ENCODE measurements around the gene ARMC2.

Gene ARMC2

DNA sequence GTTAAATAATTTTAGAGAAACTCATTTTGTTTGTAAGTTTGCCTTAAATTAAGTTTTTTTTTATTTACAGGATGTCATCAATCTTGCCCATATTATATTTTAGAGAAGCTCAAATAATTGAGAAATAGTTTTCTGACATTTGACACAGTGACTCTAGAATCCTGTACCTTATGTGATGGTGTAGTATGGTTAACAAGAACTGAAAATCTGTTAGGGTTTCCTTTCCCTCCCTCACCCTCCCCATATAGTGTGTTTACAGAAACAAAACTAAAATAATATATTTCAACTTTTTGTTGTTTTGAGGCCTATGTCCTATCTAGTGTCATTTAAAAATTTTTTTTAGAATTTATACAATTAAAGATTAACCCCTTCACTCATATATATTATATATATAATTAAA is 154.7 kb downstream of the ARMC2 start:
- H3K4me3 ChIP-seq (ENCODE audit: extremely low read depth, insufficient read depth, low read length, poor library complexity, severe bottlenecking): no peak overlapping the region
- peaks cover 6% of the 10 kb centered on the region for H3K4me1 ChIP-seq (ENCODE audit: control insufficient read depth, insufficient read depth, low read length, poor library complexity, severe bottlenecking)
- H3K9me3 ChIP-seq (ENCODE audit: control insufficient read depth, low read length): no peaks in the 10 kb centered on the region
- H3K36me3 ChIP-seq (ENCODE audit: control insufficient read depth, insufficient read depth, low read length): peaks cover 24% of the 10 kb centered on the region
- no peak overlapping the region for H3K27ac ChIP-seq (ENCODE audit: low read depth, low read length, severe bottlenecking)

DNA sequence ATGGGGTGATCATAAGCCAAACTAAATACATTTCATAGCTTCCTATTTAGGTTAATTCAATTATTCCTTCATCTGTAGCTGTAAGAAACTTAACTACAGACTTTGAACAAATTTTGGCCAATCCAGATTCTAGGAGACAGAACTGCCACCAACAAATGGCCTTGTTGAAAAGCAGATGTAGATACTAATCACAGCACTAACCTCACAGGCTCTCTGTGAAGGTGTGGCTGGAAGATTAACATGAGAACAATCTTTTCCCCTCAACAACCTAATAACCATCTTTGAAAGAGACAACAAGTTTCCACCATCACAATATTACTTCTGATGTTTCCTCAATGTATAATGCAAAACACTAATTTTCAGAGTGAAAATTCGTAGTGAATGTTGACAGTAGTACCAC is 158.6 kb downstream of the ARMC2 start:
- H3K27ac ChIP-seq (ENCODE audit: low read depth, low read length, severe bottlenecking): no peak overlapping the region
- no peaks in the 10 kb centered on the region for H3K36me3 ChIP-seq (ENCODE audit: control insufficient read depth, insufficient read depth, low read length)
- H3K9me3 ChIP-seq (ENCODE audit: control insufficient read depth, low read length): no peaks in the 10 kb centered on the region
- peaks cover 6% of the 10 kb centered on the region for H3K4me1 ChIP-seq (ENCODE audit: control insufficient read depth, insufficient read depth, low read length, poor library complexity, severe bottlenecking)
- WGBS, 2 experiments (ENCODE audit: insufficient coverage in 2 of 2): no CpG with 5 or more reads among the region's 1 CpG
- H3K4me3 ChIP-seq (ENCODE audit: extremely low read depth, insufficient read depth, low read length, poor library complexity, severe bottlenecking): no peak overlapping the region

DNA sequence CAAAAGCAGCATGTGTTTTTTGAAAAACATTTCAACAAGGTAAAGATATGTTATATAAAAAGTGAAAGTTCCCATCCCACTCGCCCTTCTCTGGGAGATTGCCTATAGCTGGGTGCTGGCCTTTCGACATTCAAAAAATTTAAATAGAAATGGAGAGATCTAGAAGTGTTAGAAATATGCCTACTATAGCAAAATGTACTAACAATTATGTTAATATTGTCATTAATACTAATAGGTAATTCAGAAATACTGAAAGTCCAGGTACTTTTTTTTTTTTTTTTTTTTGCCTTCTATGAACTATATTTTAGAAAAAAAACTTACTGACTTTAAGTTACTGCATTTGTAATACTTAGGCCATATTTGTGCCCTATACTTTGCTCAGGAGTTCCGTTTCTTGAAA is 159.3 kb downstream of the ARMC2 start:
- WGBS, 2 experiments (ENCODE audit: insufficient coverage in 2 of 2): no CpG with 5 or more reads among the region's 3 CpGs
- Histone ChIP-seq H3K4me3 (ENCODE audit: extremely low read depth, insufficient read depth, low read length, poor library complexity, severe bottlenecking) (peak overlapping the region; percentile 92), H3K27ac (ENCODE audit: low read depth, low read length, severe bottlenecking) (no peak overlapping the region)

DNA sequence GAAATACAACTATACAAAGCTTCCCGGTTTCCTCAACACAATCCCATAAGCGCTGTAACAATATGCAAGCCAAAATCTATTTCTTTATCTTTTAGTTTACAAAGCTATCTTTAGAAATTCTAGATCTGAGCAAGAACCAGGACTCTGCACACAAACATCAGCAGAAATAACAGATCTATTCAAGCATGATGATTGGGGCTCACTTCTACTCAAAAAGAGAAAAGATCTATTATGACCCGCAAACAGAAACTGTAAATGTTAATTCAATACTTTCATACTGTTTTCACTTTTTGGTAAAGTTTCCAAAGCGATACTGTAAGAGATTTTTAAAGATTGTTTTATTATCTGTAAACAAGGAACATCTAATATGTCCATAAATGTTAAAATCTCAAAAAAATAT is 159.8 kb downstream of the ARMC2 start:
- no peak overlapping the region for H3K27ac ChIP-seq (ENCODE audit: low read depth, low read length, severe bottlenecking)
- H3K4me1 ChIP-seq (ENCODE audit: control insufficient read depth, insufficient read depth, low read length, poor library complexity, severe bottlenecking): peaks cover 6% of the 10 kb centered on the region
- no peaks in the 10 kb centered on the region for H3K36me3 ChIP-seq (ENCODE audit: control insufficient read depth, insufficient read depth, low read length)
- H3K9me3 ChIP-seq (ENCODE audit: control insufficient read depth, low read length): no peaks in the 10 kb centered on the region
- 93 to 100% methylated on average over 1 to 2 of the region's 4 CpGs for WGBS, 2 experiments (ENCODE audit: insufficient coverage in 2 of 2)
- peak overlapping the region; percentile 92 for H3K4me3 ChIP-seq (ENCODE audit: extremely low read depth, insufficient read depth, low read length, poor library complexity, severe bottlenecking)

More for the DNA sequence above, 159.3 kb downstream of the ARMC2 start:
- Histone ChIP-seq H3K9me3 (ENCODE audit: control insufficient read depth, low read length) (no peaks in the 10 kb centered on the region), H3K36me3 (ENCODE audit: control insufficient read depth, insufficient read depth, low read length) (no peaks in the 10 kb centered on the region), H3K4me1 (ENCODE audit: control insufficient read depth, insufficient read depth, low read length, poor library complexity, severe bottlenecking) (peaks cover 6% of the 10 kb centered on the region)

DNA sequence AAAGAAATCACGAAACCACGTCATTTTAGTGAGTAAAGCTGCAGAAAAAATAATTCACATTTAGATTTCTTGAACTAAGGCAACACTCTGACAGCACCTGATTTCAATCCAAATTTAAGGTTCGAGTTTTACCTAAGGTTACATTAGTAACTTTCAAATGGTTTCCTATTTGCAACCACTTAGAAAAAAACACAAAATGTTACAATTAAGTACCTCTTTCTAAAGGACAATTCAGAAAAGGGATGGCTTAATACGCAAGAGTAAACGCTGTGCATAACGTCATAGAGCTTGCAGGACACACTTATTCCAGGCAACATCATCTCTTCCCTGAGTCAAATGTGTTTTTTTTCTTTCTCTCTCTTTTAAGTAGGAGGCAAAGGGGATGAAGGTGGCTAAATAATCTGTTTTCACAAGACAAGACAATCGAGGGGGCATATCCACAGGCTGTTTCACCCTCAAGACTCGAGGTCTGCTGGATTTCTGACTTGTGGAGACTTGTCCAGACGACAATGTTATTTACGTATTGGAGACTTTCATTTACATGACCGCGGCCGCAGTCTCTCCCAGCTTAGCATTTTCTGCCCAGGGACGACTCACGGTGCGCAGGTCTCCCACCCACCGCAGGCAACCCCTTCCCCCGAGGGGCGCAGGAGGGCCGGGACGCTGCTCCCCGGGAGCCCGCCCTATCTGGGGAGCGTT is 160.5 kb downstream of the ARMC2 start:
- H3K4me3 ChIP-seq (ENCODE audit: extremely low read depth, insufficient read depth, low read length, poor library complexity, severe bottlenecking): peak overlapping the region; percentile 92
- peaks cover 6% of the 10 kb centered on the region for H3K4me1 ChIP-seq (ENCODE audit: control insufficient read depth, insufficient read depth, low read length, poor library complexity, severe bottlenecking)
- peak overlapping the region; percentile 45 for H3K27ac ChIP-seq (ENCODE audit: low read depth, low read length, severe bottlenecking)
- 1 to 5% methylated on average over 17 to 22 of the region's 24 CpGs for WGBS, 2 experiments (ENCODE audit: insufficient coverage in 2 of 2)
- H3K36me3 ChIP-seq (ENCODE audit: control insufficient read depth, insufficient read depth, low read length): no peaks in the 10 kb centered on the region
- no peaks in the 10 kb centered on the region for H3K9me3 ChIP-seq (ENCODE audit: control insufficient read depth, low read length)

DNA sequence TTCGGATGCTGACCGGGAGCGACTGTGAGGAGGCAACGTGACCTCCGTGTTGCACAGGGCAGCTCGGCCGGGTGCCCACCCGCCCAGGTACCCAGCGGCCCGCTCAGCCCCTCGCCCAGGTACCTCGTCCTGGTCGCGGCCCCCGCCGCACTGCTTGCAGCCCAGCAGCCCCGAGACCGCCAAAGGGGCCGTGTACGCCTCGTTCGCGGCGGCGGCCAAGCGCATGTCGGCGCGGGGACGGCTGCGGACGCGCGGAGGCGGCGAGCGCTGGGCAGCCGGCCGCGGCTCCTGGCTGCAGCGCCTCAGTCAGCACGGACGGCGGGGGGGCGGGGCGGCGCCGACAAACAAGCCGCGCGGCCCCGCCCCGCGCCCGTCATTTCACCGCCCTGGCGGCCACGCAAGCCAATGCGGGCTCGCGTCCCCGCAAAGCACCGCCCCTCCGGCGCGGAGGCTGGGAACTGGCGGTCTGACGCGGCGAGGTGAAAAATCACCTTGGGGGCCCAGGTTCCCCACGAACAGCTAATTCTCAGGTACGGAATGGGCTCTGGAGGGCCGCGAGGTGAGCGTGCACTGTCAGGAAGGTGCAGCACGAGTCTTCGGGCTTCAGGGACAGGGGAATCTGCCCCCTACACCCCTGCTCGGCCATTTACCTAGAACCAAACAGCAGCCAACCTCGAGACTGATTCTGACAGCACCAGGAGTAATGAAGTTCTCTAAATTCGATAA is 161.2 kb downstream of the ARMC2 start:
- H3K4me3 ChIP-seq (ENCODE audit: extremely low read depth, insufficient read depth, low read length, poor library complexity, severe bottlenecking): peak overlapping the region; percentile 92
- H3K4me1 ChIP-seq (ENCODE audit: control insufficient read depth, insufficient read depth, low read length, poor library complexity, severe bottlenecking): peaks cover 6% of the 10 kb centered on the region
- no peaks in the 10 kb centered on the region for H3K36me3 ChIP-seq (ENCODE audit: control insufficient read depth, insufficient read depth, low read length)
- H3K9me3 ChIP-seq (ENCODE audit: control insufficient read depth, low read length): no peaks in the 10 kb centered on the region
- WGBS, 2 experiments (ENCODE audit: insufficient coverage in 2 of 2): 0% methylated on average over 59 to 77 of the region's 80 CpGs
- peak overlapping the region; percentile 45 for H3K27ac ChIP-seq (ENCODE audit: low read depth, low read length, severe bottlenecking)

DNA sequence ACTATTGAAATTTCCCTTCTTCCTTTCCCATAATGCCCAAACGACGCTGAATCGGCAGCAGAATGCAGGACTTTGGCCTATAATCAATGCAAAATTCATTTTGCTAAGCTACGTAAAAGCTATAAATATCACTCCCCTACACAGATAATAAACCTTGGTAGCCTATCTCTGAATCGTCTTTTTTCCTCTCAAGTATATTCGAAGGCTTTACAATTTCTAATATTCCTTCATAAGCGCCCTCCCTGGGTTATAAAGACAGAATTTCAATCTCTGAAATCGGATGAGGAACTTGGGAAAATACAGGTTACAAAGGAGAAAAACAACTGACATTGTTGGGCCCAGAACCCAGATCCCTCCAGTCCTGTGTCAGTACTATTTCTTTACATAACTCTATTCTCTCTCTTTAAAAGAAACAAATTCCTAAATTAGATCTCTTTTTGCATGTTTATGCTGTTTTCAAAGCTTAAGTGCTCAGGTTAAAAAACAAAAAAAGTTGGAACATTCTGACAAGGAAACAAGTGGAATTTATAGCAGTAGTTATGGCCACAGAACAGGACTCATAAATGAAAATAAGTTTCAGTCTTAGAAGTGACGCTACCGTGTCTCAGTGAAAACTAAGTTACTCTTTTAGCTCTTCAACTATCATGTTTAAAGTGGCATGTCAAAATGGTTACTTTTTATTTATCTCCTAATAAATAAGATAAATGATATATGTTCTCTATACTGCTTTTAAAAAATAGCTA is 161.9 kb downstream of the ARMC2 start:
- Histone ChIP-seq H3K27ac (ENCODE audit: low read depth, low read length, severe bottlenecking) (no peak overlapping the region), H3K4me1 (ENCODE audit: control insufficient read depth, insufficient read depth, low read length, poor library complexity, severe bottlenecking) (peaks cover 11% of the 10 kb centered on the region), H3K9me3 (ENCODE audit: control insufficient read depth, low read length) (no peaks in the 10 kb centered on the region), H3K36me3 (ENCODE audit: control insufficient read depth, insufficient read depth, low read length) (no peaks in the 10 kb centered on the region), H3K4me3 (ENCODE audit: extremely low read depth, insufficient read depth, low read length, poor library complexity, severe bottlenecking) (peak overlapping the region; percentile 92)
- 22% methylated on average over 5 of the region's 10 CpGs for WGBS, 2 experiments (ENCODE audit: insufficient coverage in 2 of 2)

DNA sequence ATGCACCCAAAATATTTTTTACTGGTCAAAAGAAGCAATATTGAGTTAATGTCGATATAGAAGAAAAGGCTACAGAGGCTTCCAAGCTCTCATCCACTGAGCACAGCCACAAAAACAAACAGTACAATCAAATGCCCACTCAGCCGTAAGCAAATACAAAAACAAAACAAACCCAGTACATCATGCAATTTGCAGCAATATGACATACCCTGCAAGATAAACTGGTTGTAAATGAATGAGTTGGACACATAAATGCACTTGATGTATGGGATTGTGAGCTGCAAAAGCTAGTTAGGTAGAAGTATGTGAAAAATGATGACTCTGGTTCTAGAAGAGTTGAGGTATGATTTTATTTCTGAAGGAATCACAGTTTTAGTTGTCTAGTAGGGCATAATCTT is 162.5 kb downstream of the ARMC2 start:
- WGBS, 2 experiments (ENCODE audit: insufficient coverage in 2 of 2): 100% methylated on average over 1 of the region's 2 CpGs; no CpG with 5 or more reads in 1 of the 2 experiments
- Histone ChIP-seq H3K36me3 (ENCODE audit: control insufficient read depth, insufficient read depth, low read length) (no peaks in the 10 kb centered on the region), H3K4me3 (ENCODE audit: extremely low read depth, insufficient read depth, low read length, poor library complexity, severe bottlenecking) (no peak overlapping the region), H3K9me3 (ENCODE audit: control insufficient read depth, low read length) (no peaks in the 10 kb centered on the region), H3K4me1 (ENCODE audit: control insufficient read depth, insufficient read depth, low read length, poor library complexity, severe bottlenecking) (peaks cover 12% of the 10 kb centered on the region), H3K27ac (ENCODE audit: low read depth, low read length, severe bottlenecking) (no peak overlapping the region)

DNA sequence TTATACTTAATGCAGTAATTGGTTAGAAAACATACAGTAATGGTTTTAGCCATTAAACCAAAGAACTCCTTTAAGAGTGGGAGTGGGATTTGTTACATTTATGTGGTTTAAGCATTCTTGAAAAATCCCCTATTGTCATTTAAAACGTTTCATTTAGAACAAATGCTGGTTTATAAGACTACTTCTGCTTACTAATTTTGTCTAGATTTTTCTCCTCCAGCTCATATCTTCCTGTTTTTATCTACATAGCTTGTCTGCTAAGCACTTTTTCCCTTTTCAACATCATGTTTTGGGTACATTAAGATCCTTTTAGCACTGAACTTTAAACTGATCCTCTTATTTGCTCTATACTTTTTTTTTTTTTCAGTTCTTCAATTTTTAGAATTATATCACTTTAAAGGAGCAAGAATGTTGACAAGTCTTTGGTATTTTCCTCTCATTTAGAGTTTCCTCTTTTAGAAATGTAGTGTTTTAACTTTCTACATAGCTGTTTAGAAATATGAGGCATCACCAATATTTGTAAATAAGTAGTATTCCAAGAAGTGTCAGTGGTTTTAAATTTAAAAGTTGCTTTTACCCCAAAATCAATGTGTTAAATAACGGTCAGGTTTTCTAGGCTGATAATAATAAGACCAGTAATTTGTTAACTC is 165.6 kb downstream of the ARMC2 start:
- H3K36me3 ChIP-seq (ENCODE audit: control insufficient read depth, insufficient read depth, low read length): no peaks in the 10 kb centered on the region
- no peaks in the 10 kb centered on the region for H3K9me3 ChIP-seq (ENCODE audit: control insufficient read depth, low read length)
- H3K4me1 ChIP-seq (ENCODE audit: control insufficient read depth, insufficient read depth, low read length, poor library complexity, severe bottlenecking): peaks cover 6% of the 10 kb centered on the region
- H3K27ac ChIP-seq (ENCODE audit: low read depth, low read length, severe bottlenecking): no peak overlapping the region
- 100% methylated on average over 1 of the region's 2 CpGs; no CpG with 5 or more reads in 1 of the 2 experiments for WGBS, 2 experiments (ENCODE audit: insufficient coverage in 2 of 2)
- no peak overlapping the region for H3K4me3 ChIP-seq (ENCODE audit: extremely low read depth, insufficient read depth, low read length, poor library complexity, severe bottlenecking)

DNA sequence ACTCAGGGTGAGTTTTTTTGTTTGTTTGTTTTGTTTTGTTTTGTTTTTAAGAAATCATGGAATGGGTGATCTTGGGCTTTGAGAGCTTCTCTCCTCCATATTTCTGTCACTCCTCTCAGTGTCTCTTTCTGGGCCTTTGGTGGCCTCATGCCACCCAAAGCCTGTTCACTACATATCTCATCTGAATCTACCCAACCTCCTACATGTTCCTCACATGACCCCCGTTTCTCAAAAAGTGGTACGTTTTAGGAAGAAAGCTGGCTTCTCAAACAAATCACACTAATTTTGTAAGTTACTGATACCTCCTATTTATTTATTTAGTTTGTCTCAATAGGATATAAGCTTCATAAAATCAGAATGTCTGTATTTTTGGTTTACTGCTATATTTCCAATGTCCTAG is 166.4 kb downstream of the ARMC2 start:
- Histone ChIP-seq H3K9me3 (ENCODE audit: control insufficient read depth, low read length) (no peaks in the 10 kb centered on the region), H3K4me3 (ENCODE audit: extremely low read depth, insufficient read depth, low read length, poor library complexity, severe bottlenecking) (no peak overlapping the region), H3K4me1 (ENCODE audit: control insufficient read depth, insufficient read depth, low read length, poor library complexity, severe bottlenecking) (peaks cover 6% of the 10 kb centered on the region), H3K36me3 (ENCODE audit: control insufficient read depth, insufficient read depth, low read length) (no peaks in the 10 kb centered on the region), H3K27ac (ENCODE audit: low read depth, low read length, severe bottlenecking) (no peak overlapping the region)
- 100% methylated on average over 1 of the region's 2 CpGs; no CpG with 5 or more reads in 1 of the 2 experiments for WGBS, 2 experiments (ENCODE audit: insufficient coverage in 2 of 2)

All from mesodermal cell (in vitro differentiated cells).